ENCODE results near the gene TMEM231.
"Not testable (repeated sequence)": the region's sequence is repeated elsewhere in the genome, so short reads cannot be mapped to it uniquely, and the experiment has no call there.

Gene TMEM231

GRCh38 chr16:75555707-75556430 lies at the start of gene TMEM231:
Gene TMEM231 (minus strand): TSS chr16:75556252. CDS start chr16:75556209, 43 bp downstream.
- peak; percentile 97 for DNase-seq

GRCh38 chr16:75603241-75603640 lies 47.2 kb upstream of the TMEM231 start:
- DNase-seq, result no peak

GRCh38 chr16:75599452-75600277 lies 43.6 kb upstream of the TMEM231 start:
- no peak for DNase-seq

- no peak for DNase-seq
Measured at GRCh38 chr16:75593825-75594820, 38.1 kb upstream of the TMEM231 start.

- DNase-seq, result no peak
Measured at GRCh38 chr16:75593308-75593707, 37.3 kb upstream of the TMEM231 start.

GRCh38 chr16:75591927-75592326 lies 35.9 kb upstream of the TMEM231 start:
- not testable (repeated sequence) for DNase-seq

- no peak for DNase-seq
Measured at GRCh38 chr16:75590920-75591843, 35.1 kb upstream of the TMEM231 start.

- DNase-seq, result no peak
Measured at GRCh38 chr16:75589306-75589705, 33.3 kb upstream of the TMEM231 start.

- DNase-seq, result no peak
Measured at GRCh38 chr16:75588716-75589115, 32.7 kb upstream of the TMEM231 start.

GRCh38 chr16:75584108-75584507 lies 28.1 kb upstream of the TMEM231 start:
- no peak for DNase-seq

- no peak for DNase-seq
Measured at GRCh38 chr16:75579281-75579834, 23.3 kb upstream of the TMEM231 start.

- no peak for DNase-seq
Measured at GRCh38 chr16:75578725-75579124, 22.7 kb upstream of the TMEM231 start.

GRCh38 chr16:75578212-75578611 lies 22.2 kb upstream of the TMEM231 start:
- no peak for DNase-seq

GRCh38 chr16:75576384-75576811 lies 20.3 kb upstream of the TMEM231 start:
- DNase-seq, result no peak

- no peak for DNase-seq
Measured at GRCh38 chr16:75575958-75576357, 19.9 kb upstream of the TMEM231 start.

GRCh38 chr16:75573955-75574354 lies 17.9 kb upstream of the TMEM231 start:
- DNase-seq, result no peak

GRCh38 chr16:75572864-75573542 lies 17.0 kb upstream of the TMEM231 start:
- no peak for DNase-seq

GRCh38 chr16:75570396-75571065 lies 14.5 kb upstream of the TMEM231 start:
- no peak for DNase-seq

GRCh38 chr16:75567911-75568310 lies 11.9 kb upstream of the TMEM231 start:
- no peak for DNase-seq

GRCh38 chr16:75566758-75567255 lies 10.8 kb upstream of the TMEM231 start:
- no peak for DNase-seq

Measured in activated CD8-positive, alpha-beta memory T cell treated with anti-CD3 and anti-CD28 coated beads, Interleukin-2, amount 50 U/mL, for 48 hours (primary cell).